ENCODE data around the gene ZNF460. TPM values are rescaled to one million over a fixed set of nuclear protein-coding genes. Genes with fewer than 3 reads are reported as not detected.

ZNF460 gene
- 24.0 TPM for total RNA-seq
- long read RNA-seq, partial matches to known transcripts, result 0 of 2 reads
- long read RNA-seq, other reads (novel, unspliced or antisense), result 1 of 2 reads

DNA sequence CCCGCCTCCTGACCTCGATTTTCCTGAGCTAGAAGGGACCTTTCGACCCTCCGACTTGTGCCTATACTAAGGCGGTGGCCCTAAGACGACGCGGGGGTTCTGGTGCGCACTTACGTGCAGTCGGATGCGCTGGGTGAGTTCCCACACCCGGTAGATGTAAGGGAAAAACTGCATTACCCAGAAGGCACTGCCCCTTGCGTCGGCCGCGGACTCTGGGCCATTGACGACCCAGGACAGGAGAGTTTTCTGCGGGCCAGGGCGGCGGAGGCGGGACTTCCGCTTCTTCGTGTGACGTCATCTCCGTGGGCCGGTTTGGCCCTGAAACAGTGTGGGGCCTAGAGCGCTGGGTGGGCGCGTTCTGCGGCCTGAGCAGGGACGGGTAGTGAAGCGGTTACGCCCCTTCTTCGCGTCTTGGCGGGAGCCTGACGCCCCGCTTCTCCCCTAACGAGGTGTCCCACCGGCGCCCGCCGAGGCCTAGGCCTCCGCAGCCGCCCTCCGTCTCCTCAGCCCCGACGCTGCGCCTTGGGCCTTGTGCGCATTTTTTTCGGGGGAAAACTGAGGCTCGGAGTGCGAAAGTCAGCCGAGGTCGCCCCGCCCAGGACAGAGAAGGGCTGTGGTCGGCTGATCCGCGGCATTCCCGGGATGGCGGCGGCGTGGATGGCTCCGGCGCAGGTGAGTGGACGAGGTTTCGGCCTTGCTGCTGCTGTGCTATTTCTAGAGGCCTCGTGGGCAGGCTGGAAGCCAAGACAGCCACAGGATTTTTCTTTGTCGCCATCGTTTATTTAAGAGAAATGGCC is at the start of gene ZNF460:
Gene ZNF460 (plus strand): TSS at position 321 of the 797 bp plus-strand sequence. CDS start 322 bp downstream, at position 643.
- TF ChIP-seq, protein P1, sequence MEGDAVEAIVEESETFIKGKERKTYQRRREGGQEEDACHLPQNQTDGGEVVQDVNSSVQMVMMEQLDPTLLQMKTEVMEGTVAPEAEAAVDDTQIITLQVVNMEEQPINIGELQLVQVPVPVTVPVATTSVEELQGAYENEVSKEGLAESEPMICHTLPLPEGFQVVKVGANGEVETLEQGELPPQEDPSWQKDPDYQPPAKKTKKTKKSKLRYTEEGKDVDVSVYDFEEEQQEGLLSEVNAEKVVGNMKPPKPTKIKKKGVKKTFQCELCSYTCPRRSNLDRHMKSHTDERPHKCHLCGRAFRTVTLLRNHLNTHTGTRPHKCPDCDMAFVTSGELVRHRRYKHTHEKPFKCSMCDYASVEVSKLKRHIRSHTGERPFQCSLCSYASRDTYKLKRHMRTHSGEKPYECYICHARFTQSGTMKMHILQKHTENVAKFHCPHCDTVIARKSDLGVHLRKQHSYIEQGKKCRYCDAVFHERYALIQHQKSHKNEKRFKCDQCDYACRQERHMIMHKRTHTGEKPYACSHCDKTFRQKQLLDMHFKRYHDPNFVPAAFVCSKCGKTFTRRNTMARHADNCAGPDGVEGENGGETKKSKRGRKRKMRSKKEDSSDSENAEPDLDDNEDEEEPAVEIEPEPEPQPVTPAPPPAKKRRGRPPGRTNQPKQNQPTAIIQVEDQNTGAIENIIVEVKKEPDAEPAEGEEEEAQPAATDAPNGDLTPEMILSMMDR (IDR thresholded peaks at IDR 0.05; ENCODE audit: borderline replicate concordance), result no peak
- peak; percentile 97 for DNase-seq
- Histone ChIP-seq H3K4me1 (peaks cover 65% of the 10 kb centered on the region), H3K9me3 (replicated peaks) (no peaks in the 10 kb centered on the region), H3K36me3 (peaks cover 14% of the 10 kb centered on the region), H3K27ac (replicated peaks) (peak within 1 kb of the TSS; percentile 99), H3K27me3 (ENCODE audit: low read depth) (no peaks in the 10 kb centered on the region), H3K4me3 (peak within 1 kb of the TSS; percentile 92)
- intact Hi-C loops (cut with micrococcal nuclease), result no loop called here

DNA sequence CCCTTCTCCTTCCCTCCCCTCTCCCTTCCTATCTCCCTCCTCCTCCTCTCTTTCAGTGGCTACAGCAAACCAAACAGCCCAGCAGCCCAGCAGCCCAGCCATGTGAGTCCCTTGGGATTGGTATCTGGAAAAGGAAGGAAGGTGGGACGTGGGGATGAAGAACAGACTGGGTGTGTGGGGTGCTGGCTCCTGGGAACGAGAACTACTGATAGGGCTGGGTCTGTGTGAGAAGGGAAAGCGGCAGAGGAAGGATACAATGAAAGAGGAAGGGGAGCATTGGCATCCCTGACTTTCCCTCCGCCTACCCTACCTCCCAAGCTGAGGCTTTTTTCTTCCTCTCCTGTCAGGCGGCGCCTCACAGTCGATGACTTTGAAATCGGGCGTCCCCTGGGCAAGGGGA is 48.6 kb upstream of the ZNF460 start:
- Histone ChIP-seq H3K36me3 (no peaks in the 10 kb centered on the region), H3K9me3 (replicated peaks) (no peaks in the 10 kb centered on the region), H3K27me3 (ENCODE audit: low read depth) (no peaks in the 10 kb centered on the region), H3K27ac (replicated peaks) (no peak overlapping the region), H3K4me3 (no peak overlapping the region), H3K4me1 (no peaks in the 10 kb centered on the region)
- intact Hi-C loops (cut with micrococcal nuclease), result no loop called here
- TF ChIP-seq, protein P1 (IDR thresholded peaks at IDR 0.05; ENCODE audit: borderline replicate concordance), result no peak
- no peak for DNase-seq

DNA sequence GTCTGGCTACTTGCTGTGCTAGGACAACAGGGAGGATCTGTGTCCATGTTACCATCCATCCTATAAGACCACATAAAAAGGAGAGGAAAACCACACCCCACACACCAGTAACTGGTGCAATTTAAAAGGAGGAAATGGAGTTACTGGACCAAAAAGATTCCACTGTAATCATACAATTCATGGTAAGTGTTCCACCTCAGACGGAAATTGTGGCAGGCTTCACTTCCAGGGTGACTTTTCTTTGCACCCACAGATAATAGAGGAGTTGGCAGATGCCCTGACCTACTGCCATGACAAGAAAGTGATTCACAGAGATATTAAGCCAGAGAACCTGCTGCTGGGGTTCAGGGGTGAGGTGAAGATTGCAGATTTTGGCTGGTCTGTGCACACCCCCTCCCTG is 47.1 kb upstream of the ZNF460 start:
- Histone ChIP-seq H3K36me3 (no peaks in the 10 kb centered on the region), H3K9me3 (replicated peaks) (no peaks in the 10 kb centered on the region), H3K27me3 (ENCODE audit: low read depth) (no peaks in the 10 kb centered on the region), H3K4me3 (no peak overlapping the region), H3K27ac (replicated peaks) (no peak overlapping the region), H3K4me1 (no peaks in the 10 kb centered on the region)
- intact Hi-C loops (cut with micrococcal nuclease), result no loop called here
- TF ChIP-seq, protein P1 (IDR thresholded peaks at IDR 0.05; ENCODE audit: borderline replicate concordance), result no peak
- no peak for DNase-seq

DNA sequence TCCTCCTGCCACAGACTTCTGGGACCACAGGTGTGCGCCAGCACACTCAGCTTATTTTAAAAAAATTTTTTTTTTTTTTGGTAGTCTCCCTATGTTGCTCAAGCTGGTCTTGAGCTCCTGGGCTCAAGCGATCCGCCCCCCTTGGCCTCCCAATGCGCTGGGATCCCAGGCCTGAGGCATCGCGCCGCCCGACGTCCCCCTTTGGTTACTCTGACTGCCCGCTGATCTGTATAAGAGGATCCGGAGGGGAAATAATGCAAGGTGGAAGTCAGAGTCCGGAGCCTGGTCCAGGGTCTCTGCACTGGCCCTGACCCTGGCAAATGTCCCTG is 40.3 kb upstream of the ZNF460 start:
- peak overlapping the region; percentile 95 for H3K27ac ChIP-seq (replicated peaks)
- peak; percentile 16 for DNase-seq
- intact Hi-C loops (cut with micrococcal nuclease), result no loop called here
- peak overlapping the region; percentile 99 for H3K4me3 ChIP-seq
- H3K9me3 ChIP-seq (replicated peaks), result no peaks in the 10 kb centered on the region
- H3K36me3 ChIP-seq, result peaks cover 14% of the 10 kb centered on the region
- TF ChIP-seq, protein P1 (IDR thresholded peaks at IDR 0.05; ENCODE audit: borderline replicate concordance), result no peak
- H3K27me3 ChIP-seq (ENCODE audit: low read depth), result no peaks in the 10 kb centered on the region
- peaks cover 37% of the 10 kb centered on the region for H3K4me1 ChIP-seq

DNA sequence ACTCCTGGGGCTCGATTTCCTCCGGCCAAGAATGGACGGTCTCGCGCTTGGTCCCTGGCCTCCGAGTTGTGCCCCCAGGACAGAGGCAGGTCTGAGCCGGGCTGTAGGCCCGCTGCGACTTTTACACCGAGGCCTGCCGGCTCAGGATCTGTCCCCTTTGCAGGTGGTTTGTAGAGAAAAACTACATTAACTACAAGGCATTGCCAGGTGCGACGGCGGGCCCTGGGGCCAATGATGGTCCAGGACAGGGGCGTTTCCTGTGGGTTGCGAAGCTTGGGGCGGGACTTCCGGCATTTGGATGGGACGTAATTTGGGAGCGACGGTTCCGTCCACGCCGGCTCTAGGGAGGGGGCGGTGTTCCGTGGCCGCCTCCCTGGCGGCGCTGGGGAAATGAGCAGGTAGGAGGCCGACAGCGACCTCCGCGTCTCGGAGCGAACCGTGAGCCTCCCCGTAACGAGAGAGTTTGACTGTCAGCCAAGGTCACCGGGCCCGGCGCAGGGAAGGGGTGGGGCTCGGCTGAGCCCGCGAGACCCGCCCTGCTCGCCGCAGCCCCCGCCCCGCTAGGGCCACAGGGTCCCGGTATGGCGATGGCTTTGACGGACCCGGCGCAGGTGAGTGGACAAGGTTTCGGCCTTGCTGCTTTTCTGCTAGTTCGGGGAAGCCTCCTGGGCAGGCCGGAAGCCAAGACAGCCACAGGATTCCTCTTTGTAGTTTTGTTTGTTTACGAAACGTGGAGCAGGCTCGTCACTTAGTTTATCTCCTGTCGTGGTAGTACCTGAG is 39.8 kb upstream of the ZNF460 start, which contains the start of gene ZNF805:
Gene ZNF805 (plus strand): TSS at position 322 of the 780 bp plus-strand sequence. CDS start 260 bp downstream, at position 582.
- peak; percentile 97 for DNase-seq
- Histone ChIP-seq H3K4me1 (peaks cover 37% of the 10 kb centered on the region), H3K27ac (replicated peaks) (peak within 1 kb of the TSS; percentile 95), H3K36me3 (peaks cover 18% of the 10 kb centered on the region), H3K27me3 (ENCODE audit: low read depth) (no peaks in the 10 kb centered on the region), H3K4me3 (peak within 1 kb of the TSS; percentile 99), H3K9me3 (replicated peaks) (no peaks in the 10 kb centered on the region)
- intact Hi-C loops (cut with micrococcal nuclease), result no loop called here
- TF ChIP-seq, protein P1 (IDR thresholded peaks at IDR 0.05; ENCODE audit: borderline replicate concordance), result peak; percentile 28
